ENCODE measurements around the gene PRX.

PRX gene

GRCh38 chr19:40393894-40394815 is 19.0 kb downstream of the PRX start:
- H3K27me3 ChIP-seq, result no peaks in the 10 kb centered on the region
- H3K27ac ChIP-seq, result no peak overlapping the region
- peaks cover 8% of the 10 kb centered on the region; the same call in 1 of the 2 replicates for H3K4me1 ChIP-seq
- H3K9me3 ChIP-seq, result no peaks in the 10 kb centered on the region
- peaks cover 6% of the 10 kb centered on the region; the same call in 1 of the 2 replicates for H3K36me3 ChIP-seq
- H4K20me1 ChIP-seq, result no peaks in the 10 kb centered on the region
- no peak overlapping the region for H3K4me3 ChIP-seq
- H3K9ac ChIP-seq, result no peak overlapping the region
- H3K4me2 ChIP-seq, result no peak overlapping the region
- TF ChIP-seq Cebpa-rat (IDR thresholded peaks at IDR 0.05), result no peak

- Histone ChIP-seq H3K4me1 (peaks cover 8% of the 10 kb centered on the region; the same call in 1 of the 2 replicates), H3K9ac (no peak overlapping the region), H3K27me3 (no peaks in the 10 kb centered on the region), H3K36me3 (peaks cover 6% of the 10 kb centered on the region; the same call in 1 of the 2 replicates), H3K4me3 (no peak overlapping the region), H3K4me2 (no peak overlapping the region), H3K27ac (no peak overlapping the region), H3K9me3 (no peaks in the 10 kb centered on the region), H4K20me1 (no peaks in the 10 kb centered on the region)
- no peak for TF ChIP-seq Cebpa-rat (IDR thresholded peaks at IDR 0.05)
Measured at GRCh38 chr19:40392894-40393517, 20.2 kb downstream of the PRX start.

DNA sequence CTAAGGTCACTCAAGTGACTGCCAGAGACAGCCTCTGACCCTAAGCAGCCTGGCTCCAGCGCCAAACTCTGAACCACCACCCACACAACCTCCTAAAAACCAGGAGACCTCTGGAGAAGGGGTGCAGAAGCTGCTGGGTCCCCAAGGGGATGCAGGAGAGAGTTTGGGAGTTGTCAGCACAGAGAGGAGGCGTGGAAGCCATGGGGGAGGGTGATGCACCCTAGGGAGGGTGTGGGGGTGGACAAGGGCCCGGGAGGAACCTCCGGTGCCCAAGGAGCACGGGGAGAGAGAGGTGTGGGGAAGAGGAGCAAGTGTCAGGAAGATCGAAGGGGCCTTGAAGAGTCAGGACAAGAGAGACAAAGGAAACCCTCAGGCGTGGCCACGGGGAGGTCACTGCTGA is 21.1 kb downstream of the PRX start:
- Histone ChIP-seq H3K27ac (no peak overlapping the region), H3K9me3 (no peaks in the 10 kb centered on the region), H3K4me2 (no peak overlapping the region), H3K4me1 (peaks cover 8% of the 10 kb centered on the region; the same call in 1 of the 2 replicates), H3K9ac (no peak overlapping the region), H4K20me1 (no peaks in the 10 kb centered on the region), H3K27me3 (no peaks in the 10 kb centered on the region), H3K4me3 (no peak overlapping the region), H3K36me3 (no peaks in the 10 kb centered on the region; the same call in 1 of the 2 replicates)
- TF ChIP-seq Cebpa-rat (IDR thresholded peaks at IDR 0.05), result no peak

GRCh38 chr19:40390084-40390742 is 23.0 kb downstream of the PRX start, which contains the start of gene HIPK4:
Gene HIPK4 (minus strand): TSS chr19:40390181. CDS start chr19:40389902, 279 bp downstream.
- no peak within 1 kb of the TSS for H3K27ac ChIP-seq
- H3K4me2 ChIP-seq, result no peak within 1 kb of the TSS
- no peak within 1 kb of the TSS for H3K4me3 ChIP-seq
- no peaks in the 10 kb centered on the region for H3K9me3 ChIP-seq
- TF ChIP-seq Cebpa-rat (IDR thresholded peaks at IDR 0.05), result no peak
- H4K20me1 ChIP-seq, result no peaks in the 10 kb centered on the region
- H3K9ac ChIP-seq, result no peak within 1 kb of the TSS
- no peaks in the 10 kb centered on the region for H3K27me3 ChIP-seq
- no peaks in the 10 kb centered on the region for H3K36me3 ChIP-seq
- peaks cover 5% of the 10 kb centered on the region; the same call in 1 of the 2 replicates for H3K4me1 ChIP-seq

DNA sequence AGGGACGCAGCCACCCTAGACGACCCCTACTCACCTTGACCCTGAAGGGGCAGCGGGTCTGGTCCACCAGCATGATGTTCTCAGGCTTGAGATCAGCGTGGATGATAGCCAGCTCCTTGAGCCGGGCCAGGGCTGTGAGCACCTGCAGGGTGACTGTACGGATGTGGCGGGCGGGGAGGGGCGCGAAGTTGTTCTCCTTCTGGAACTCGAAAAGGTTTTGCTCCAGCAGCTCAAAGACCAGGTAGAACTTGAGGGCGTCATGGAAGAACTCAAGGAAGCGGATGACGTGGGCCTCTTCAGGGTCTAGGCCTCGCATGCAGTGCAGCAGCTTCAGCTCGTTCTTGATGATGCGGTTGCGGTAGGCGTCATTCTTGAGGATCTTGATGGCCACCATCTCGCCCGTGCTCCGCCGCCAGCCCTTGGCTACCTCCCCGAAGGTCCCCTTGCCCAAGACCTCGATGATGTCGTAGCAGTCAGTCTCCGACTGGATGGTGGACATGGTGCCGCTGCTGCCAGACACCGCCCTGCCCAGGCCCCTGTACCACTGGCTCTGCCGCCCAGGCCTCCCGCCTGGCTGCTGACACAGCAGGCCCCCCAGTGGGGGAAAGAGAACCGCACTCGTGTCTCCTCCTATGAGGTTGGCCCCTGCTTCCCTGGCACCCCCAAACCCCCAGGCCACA is 23.6 kb downstream of the PRX start:
- no peaks in the 10 kb centered on the region for H3K36me3 ChIP-seq
- H3K4me1 ChIP-seq, result no peaks in the 10 kb centered on the region
- H3K27me3 ChIP-seq, result no peaks in the 10 kb centered on the region
- no peaks in the 10 kb centered on the region for H3K9me3 ChIP-seq
- no peak overlapping the region for H3K9ac ChIP-seq
- H3K27ac ChIP-seq, result no peak overlapping the region
- no peak overlapping the region for H3K4me2 ChIP-seq
- TF ChIP-seq Cebpa-rat (IDR thresholded peaks at IDR 0.05), result no peak
- H4K20me1 ChIP-seq, result no peaks in the 10 kb centered on the region
- no peak overlapping the region for H3K4me3 ChIP-seq

- Histone ChIP-seq H3K27me3 (no peaks in the 10 kb centered on the region), H3K4me3 (no peak overlapping the region), H3K27ac (no peak overlapping the region), H3K36me3 (no peaks in the 10 kb centered on the region), H4K20me1 (no peaks in the 10 kb centered on the region), H3K4me2 (no peak overlapping the region), H3K4me1 (no peaks in the 10 kb centered on the region), H3K9me3 (no peaks in the 10 kb centered on the region), H3K9ac (no peak overlapping the region)
- TF ChIP-seq Cebpa-rat (IDR thresholded peaks at IDR 0.05), result no peak
Measured at GRCh38 chr19:40388481-40388880, 24.7 kb downstream of the PRX start.

GRCh38 chr19:40387155-40387554 is 26.0 kb downstream of the PRX start:
- Histone ChIP-seq H3K27me3 (no peaks in the 10 kb centered on the region), H3K4me1 (no peaks in the 10 kb centered on the region), H4K20me1 (no peaks in the 10 kb centered on the region), H3K4me3 (no peak overlapping the region), H3K9ac (no peak overlapping the region), H3K36me3 (no peaks in the 10 kb centered on the region), H3K27ac (no peak overlapping the region), H3K4me2 (no peak overlapping the region), H3K9me3 (no peaks in the 10 kb centered on the region)
- TF ChIP-seq Cebpa-rat (IDR thresholded peaks at IDR 0.05), result no peak

DNA sequence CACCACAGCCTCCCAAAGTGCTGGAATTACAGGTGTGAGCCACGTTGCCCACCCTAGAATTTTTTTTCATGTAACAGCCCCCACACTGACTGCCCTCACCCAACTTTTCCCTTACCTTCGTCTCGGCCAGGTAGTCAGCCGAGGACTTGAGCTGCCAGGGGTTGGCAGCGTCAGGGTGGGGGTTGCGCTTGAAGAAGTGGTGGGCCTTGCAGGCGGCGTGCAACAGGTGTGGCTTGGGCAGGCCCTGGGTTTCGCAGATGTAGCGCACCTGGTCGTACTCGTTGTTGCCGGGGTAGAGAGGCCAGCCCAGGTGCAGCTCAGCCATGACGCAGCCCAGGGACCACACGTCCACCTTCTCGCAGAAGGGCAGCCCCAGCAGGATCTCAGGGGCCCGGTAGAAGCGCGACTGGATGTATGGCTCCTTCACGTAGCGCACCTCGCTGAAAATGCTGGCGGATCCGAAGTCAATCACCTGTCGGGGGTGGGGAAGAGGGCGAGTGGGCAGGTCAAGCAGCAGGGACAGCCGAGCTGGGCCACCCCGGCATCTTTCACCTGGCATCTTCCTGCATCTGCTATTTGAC is 29.4 kb downstream of the PRX start:
- H3K4me1 ChIP-seq, result no peaks in the 10 kb centered on the region
- H3K4me3 ChIP-seq, result no peak overlapping the region
- H4K20me1 ChIP-seq, result no peaks in the 10 kb centered on the region
- no peak overlapping the region for H3K4me2 ChIP-seq
- no peaks in the 10 kb centered on the region for H3K9me3 ChIP-seq
- no peaks in the 10 kb centered on the region; the same call in 1 of the 2 replicates for H3K36me3 ChIP-seq
- H3K27me3 ChIP-seq, result no peaks in the 10 kb centered on the region
- TF ChIP-seq Cebpa-rat (IDR thresholded peaks at IDR 0.05), result no peak
- no peak overlapping the region for H3K9ac ChIP-seq
- no peak overlapping the region for H3K27ac ChIP-seq

DNA sequence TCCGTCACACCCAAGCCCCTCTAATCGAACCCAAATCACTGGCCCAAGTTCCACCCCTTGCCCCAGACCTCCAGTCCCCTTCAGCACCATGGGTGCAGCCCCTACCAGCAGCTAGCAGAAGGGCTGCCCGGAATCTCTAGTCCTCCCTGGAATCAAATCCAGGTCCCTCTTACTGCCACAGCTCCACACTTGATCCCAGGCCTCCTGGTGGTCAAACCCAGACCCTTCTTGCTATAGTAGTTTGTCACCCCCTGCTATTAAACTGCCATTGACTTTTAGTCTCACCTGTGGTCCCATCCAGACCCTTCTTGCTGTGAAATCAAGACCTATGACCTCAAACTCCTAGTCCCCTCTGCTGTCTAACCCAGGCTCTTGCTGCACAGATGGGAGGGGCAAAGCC is 31.9 kb downstream of the PRX start:
- Histone ChIP-seq H3K27ac (no peak overlapping the region), H3K27me3 (no peaks in the 10 kb centered on the region), H3K4me2 (no peak overlapping the region), H3K4me1 (no peaks in the 10 kb centered on the region), H3K9me3 (no peaks in the 10 kb centered on the region), H3K36me3 (peaks cover 9% of the 10 kb centered on the region; the same call in 1 of the 2 replicates), H3K9ac (no peak overlapping the region), H4K20me1 (no peaks in the 10 kb centered on the region), H3K4me3 (no peak overlapping the region)
- TF ChIP-seq Cebpa-rat (IDR thresholded peaks at IDR 0.05), result no peak
